Keratinocyte (primary cell): ENCODE data around the gene LGALS7B. TPM values are rescaled to one million over a fixed set of nuclear protein-coding genes. Genes with fewer than 3 reads are reported as not detected.
"Not testable (repeated sequence)": the region's sequence is repeated elsewhere in the genome, so short reads cannot be mapped to it uniquely, and the experiment has no call there.

Experiments used
- DNase-seq: peaks from one replicate; pipeline ENCODE4 v3.0.0-alpha.2; 2011; ENCODE audit warnings: low read depth, missing footprints, low spot score
- FAIRE-seq: peaks from 2 replicates; lab custom pipeline; 2011; peaks lifted over from hg19 to GRCh38; lab: Jason Lieb, UNC
- H2AFZ ChIP-seq: 2 replicates; pipeline ENCODE4 v1.6.0; 2012; ENCODE audit warnings: low read length, control low read depth, inconsistent platforms; ENCODE audit not compliant: control insufficient read depth
- H3K27ac ChIP-seq: 2 replicates; pipeline ENCODE4 v1.5.1; 2011; ENCODE audit warnings: low read length; ENCODE audit not compliant: control insufficient read depth, insufficient read depth
- H3K27me3 ChIP-seq: 3 replicates; pipeline ENCODE4 v1.6.0; 2011; ENCODE audit warnings: low read length; ENCODE audit not compliant: control insufficient read depth, insufficient read depth; ENCODE audit errors: extremely low read depth
- H3K36me3 ChIP-seq, 2 experiments: 2 replicates in 1 of 2; 3 replicates in 1 of 2; pipeline ENCODE4 v1.5.1; 2011; ENCODE audit warnings: low read length in 2 of 2, mild to moderate bottlenecking in 1 of 2; ENCODE audit not compliant: control insufficient read depth in 2 of 2, insufficient read depth in 2 of 2; ENCODE audit errors: extremely low read depth in 1 of 2
- H3K4me1 ChIP-seq: 3 replicates; pipeline ENCODE4 v1.5.1; 2011; ENCODE audit warnings: low read length; ENCODE audit not compliant: control insufficient read depth, insufficient read depth; ENCODE audit errors: extremely low read depth
- H3K4me2 ChIP-seq: 3 replicates; pipeline ENCODE4 v1.6.0; 2011; ENCODE audit warnings: low read depth, low read length; ENCODE audit not compliant: control insufficient read depth, insufficient read depth; ENCODE audit errors: extremely low read depth
- H3K4me3 ChIP-seq, 3 experiments: fragments of 200-600 bp in 1 of 3; sonication (generic) in 1 of 3; 2 replicates in 2 of 3; 3 replicates in 1 of 3; pipeline ENCODE4 v1.5.1; 2011 to 2016; ENCODE audit warnings: low read length in 3 of 3, mild to moderate bottlenecking in 3 of 3, control low read depth in 2 of 3, inconsistent platforms in 1 of 3, low read depth in 1 of 3, mixed read lengths in 1 of 3, mixed run types in 1 of 3, moderate library complexity in 1 of 3; ENCODE audit not compliant: control insufficient read depth in 2 of 3, insufficient read depth in 2 of 3; ENCODE audit errors: extremely low read depth in 1 of 3
- H3K79me2 ChIP-seq: 2 replicates; pipeline ENCODE4 v1.6.0; 2012; ENCODE audit warnings: low read length; ENCODE audit not compliant: control insufficient read depth, insufficient read depth
- H3K9ac ChIP-seq: 3 replicates; pipeline ENCODE4 v1.6.0; 2011; ENCODE audit warnings: low read length; ENCODE audit not compliant: control insufficient read depth, insufficient read depth; ENCODE audit errors: extremely low read depth
- H3K9me1 ChIP-seq: 3 replicates; pipeline ENCODE4 v1.6.0; 2011; ENCODE audit warnings: low read length; ENCODE audit not compliant: control insufficient read depth, insufficient read depth; ENCODE audit errors: extremely low read depth
- H3K9me3 ChIP-seq: 2 replicates; pipeline ENCODE4 v1.5.1; 2012; ENCODE audit warnings: low read depth, low read length; ENCODE audit not compliant: control insufficient read depth
- H4K20me1 ChIP-seq: 3 replicates; pipeline ENCODE4 v1.6.0; 2011; ENCODE audit warnings: low read length; ENCODE audit not compliant: control insufficient read depth, insufficient read depth; ENCODE audit errors: extremely low read depth
- EZH2 ChIP-seq: IDR thresholded peaks from one replicate; pipeline ENCODE4 v1.6.1; 2012; ENCODE audit warnings: inconsistent platforms, mild to moderate bottlenecking, low read length, moderate library complexity
- dilution Hi-C: fragments of 300-500 bp; cut with MboI; formaldehyde crosslinking; loops from one replicate; pipeline ENCODE4 v1.7.0; 2020; ENCODE audit warnings: low sequenced_read_pairs; ENCODE audit not compliant: extremely low pct_ligation_motif_present
- polyA plus RNA-seq, 5 experiments: library from polyadenylated mRNA; depleted of rRNA in 3 of 5; stranded (reverse) in 3 of 5; stranded (forward) in 1 of 5; unstranded in 1 of 5; fragments of >200 nt; gene quantifications; 1 replicate in 1 of 5; 2 replicates in 3 of 5; 3 replicates in 1 of 5; pipeline versions ENCODE4 v1.2.1 to v1.2.3, GENCODE V29; 2011 to 2012; ENCODE audit warnings: missing spikeins in 2 of 5, low read depth in 1 of 5, low replicate concordance in 1 of 5
- TF ChIP-seq, protein P1 (sequence below), 3 experiments: IDR thresholded peaks in 1 of 3; conservative IDR thresholded peaks in 1 of 3; optimal IDR thresholded peaks in 1 of 3; 2 replicates in 2 of 3; 3 replicates in 1 of 3; pipeline versions ENCODE3 to v1.5.1; 2011; ENCODE audit warnings: low read length in 3 of 3, mild to moderate bottlenecking in 3 of 3, moderate library complexity in 2 of 3, control low read depth in 1 of 3, inconsistent platforms in 1 of 3; ENCODE audit not compliant: insufficient read depth in 2 of 3; ENCODE audit errors: extremely low read depth in 1 of 3

The LGALS7B gene
- polyA plus RNA-seq, 1 donor (not counting 4 experiments of a cell fraction or from before 2014, with no cell fraction given): 1,668 TPM

DNA sequence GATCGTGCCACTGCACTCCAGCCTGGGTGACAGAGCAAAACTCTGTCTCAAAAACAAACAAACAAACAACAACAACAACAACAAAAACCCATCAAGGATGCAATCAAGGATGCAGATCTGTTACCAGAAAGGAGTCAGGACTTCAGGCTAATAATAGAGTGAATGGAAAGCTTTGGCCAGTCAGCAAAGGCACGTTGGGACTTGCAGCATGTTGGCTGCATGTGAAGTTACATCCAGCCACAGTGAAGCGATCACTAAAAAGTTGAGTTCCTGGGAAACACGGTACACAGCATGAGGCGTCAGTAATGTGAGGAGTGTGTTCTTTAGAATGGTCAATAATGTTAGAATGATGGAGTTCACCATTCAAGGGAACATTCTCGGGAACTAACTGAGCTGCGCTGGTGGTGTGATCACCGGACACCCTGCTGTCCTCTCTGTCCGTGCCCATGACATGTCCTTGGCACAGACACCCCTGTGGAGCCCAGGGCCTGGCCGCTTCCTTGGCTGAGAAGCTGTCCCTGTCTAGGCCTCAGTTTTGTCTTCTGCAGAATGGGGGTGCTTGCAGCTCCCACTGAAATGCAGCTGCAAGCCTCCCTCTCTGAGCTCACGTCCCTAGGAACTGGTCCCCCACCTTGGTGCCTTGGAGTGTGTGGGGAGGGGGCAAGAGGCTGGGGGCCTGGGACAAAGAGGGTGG, 2.3 kb upstream of the LGALS7B start:
- H3K4me1 ChIP-seq: peaks cover 17% of the 10 kb centered on the region
- H2AFZ ChIP-seq: peak overlapping the region; percentile 16
- H3K27me3 ChIP-seq: no peaks in the 10 kb centered on the region
- FAIRE-seq (peak; percentile 99), DNase-seq (peak; percentile 74)
- no peaks in the 10 kb centered on the region for H3K36me3 ChIP-seq
- TF ChIP-seq, protein P1, sequence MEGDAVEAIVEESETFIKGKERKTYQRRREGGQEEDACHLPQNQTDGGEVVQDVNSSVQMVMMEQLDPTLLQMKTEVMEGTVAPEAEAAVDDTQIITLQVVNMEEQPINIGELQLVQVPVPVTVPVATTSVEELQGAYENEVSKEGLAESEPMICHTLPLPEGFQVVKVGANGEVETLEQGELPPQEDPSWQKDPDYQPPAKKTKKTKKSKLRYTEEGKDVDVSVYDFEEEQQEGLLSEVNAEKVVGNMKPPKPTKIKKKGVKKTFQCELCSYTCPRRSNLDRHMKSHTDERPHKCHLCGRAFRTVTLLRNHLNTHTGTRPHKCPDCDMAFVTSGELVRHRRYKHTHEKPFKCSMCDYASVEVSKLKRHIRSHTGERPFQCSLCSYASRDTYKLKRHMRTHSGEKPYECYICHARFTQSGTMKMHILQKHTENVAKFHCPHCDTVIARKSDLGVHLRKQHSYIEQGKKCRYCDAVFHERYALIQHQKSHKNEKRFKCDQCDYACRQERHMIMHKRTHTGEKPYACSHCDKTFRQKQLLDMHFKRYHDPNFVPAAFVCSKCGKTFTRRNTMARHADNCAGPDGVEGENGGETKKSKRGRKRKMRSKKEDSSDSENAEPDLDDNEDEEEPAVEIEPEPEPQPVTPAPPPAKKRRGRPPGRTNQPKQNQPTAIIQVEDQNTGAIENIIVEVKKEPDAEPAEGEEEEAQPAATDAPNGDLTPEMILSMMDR (optimal IDR thresholded peaks at IDR 0.05 in 1 of 3, IDR thresholded peaks at IDR 0.05 in 1 of 3, conservative IDR thresholded peaks at IDR 0.05 in 1 of 3; ENCODE audit: extremely low read depth in 1 of 3, insufficient read depth in 2 of 3, low read length in 3 of 3): no peak
- TF ChIP-seq EZH2: no peak
- H3K9ac ChIP-seq: no peak overlapping the region
- H3K4me2 ChIP-seq: peak overlapping the region; percentile 55
- H4K20me1 ChIP-seq: no peaks in the 10 kb centered on the region
- no peak overlapping the region for H3K4me3 ChIP-seq
- H3K27ac ChIP-seq: peak overlapping the region; percentile 42
- no peaks in the 10 kb centered on the region for H3K9me3 ChIP-seq
- dilution Hi-C loops: no loop called here
- H3K9me1 ChIP-seq: no peaks in the 10 kb centered on the region
- peaks cover 1% of the 10 kb centered on the region for H3K79me2 ChIP-seq

- Histone ChIP-seq H3K4me2 (peak overlapping the region; percentile 52), H3K4me3 (peak overlapping the region in 1 of 3 experiments; percentile 34), H3K4me1 (peaks cover 37% of the 10 kb centered on the region)
- H4K20me1 ChIP-seq, H3K27ac ChIP-seq, H3K9ac ChIP-seq, dilution Hi-C loops, FAIRE-seq, H2AFZ ChIP-seq, H3K9me3 ChIP-seq, H3K79me2 ChIP-seq, H3K27me3 ChIP-seq, H3K36me3 ChIP-seq, DNase-seq, H3K9me1 ChIP-seq: not testable (repeated sequence)
Observed at GRCh38 chr19:38790507-38791403, 1.8 kb downstream of the LGALS7B start.

- H4K20me1 ChIP-seq, H3K36me3 ChIP-seq, H3K9me1 ChIP-seq, H3K27me3 ChIP-seq, H3K4me3 ChIP-seq, H3K9ac ChIP-seq, H3K79me2 ChIP-seq, DNase-seq, dilution Hi-C loops, H2AFZ ChIP-seq, H3K27ac ChIP-seq, H3K9me3 ChIP-seq: not testable (repeated sequence)
- peaks cover 35% of the 10 kb centered on the region for H3K4me1 ChIP-seq
- FAIRE-seq: peak; percentile 99
- H3K4me2 ChIP-seq: peak overlapping the region; percentile 52
Observed at GRCh38 chr19:38791451-38792064, 2.6 kb downstream of the LGALS7B start.
